Loucy (cell line): ENCODE measurements around the gene LAMP1.

Experiments used
- H2AFZ ChIP-seq: fragments of 200-600 bp; sonication (generic); 2 replicates; pipeline ENCODE4 v1.6.0; 2016; ENCODE audit warnings: antibody characterized with exemption, mild to moderate bottlenecking, low read length, moderate library complexity
- H3F3A ChIP-seq: fragments of 200-600 bp; 2 replicates; pipeline ENCODE4 v1.6.0; 2016; ENCODE audit warnings: antibody characterized with exemption, low read depth, mild to moderate bottlenecking
- H3K27me3 ChIP-seq: fragments of 200-600 bp; sonication (generic); 2 replicates; pipeline ENCODE4 v1.6.1; 2014; ENCODE audit warnings: low read length, mild to moderate bottlenecking; ENCODE audit not compliant: insufficient read depth, poor library complexity, severe bottlenecking
- H3K36me3 ChIP-seq: fragments of 200-600 bp; sonication (generic); 2 replicates; pipeline ENCODE4 v1.6.1; 2016; ENCODE audit warnings: low read length; ENCODE audit not compliant: insufficient read depth
- H3K4me1 ChIP-seq: fragments of 200-600 bp; sonication (generic); 2 replicates; pipeline ENCODE4 v1.5.1; 2014; ENCODE audit warnings: low read length, mild to moderate bottlenecking; ENCODE audit not compliant: insufficient read depth, poor library complexity, severe bottlenecking
- H3K4me2 ChIP-seq: fragments of 200-600 bp; sonication (generic); 2 replicates; pipeline ENCODE4 v1.6.0; 2014; ENCODE audit warnings: antibody characterized with exemption, low read length, low read depth, mild to moderate bottlenecking; ENCODE audit not compliant: poor library complexity, severe bottlenecking
- H3K4me3 ChIP-seq: fragments of 200-600 bp; sonication (generic); 2 replicates; pipeline ENCODE4 v1.5.1; 2014; ENCODE audit warnings: low read length, mild to moderate bottlenecking, mixed read lengths; ENCODE audit not compliant: poor library complexity, severe bottlenecking
- H3K79me2 ChIP-seq: fragments of 200-600 bp; sonication (generic); 2 replicates; pipeline ENCODE4 v1.6.1; 2014; ENCODE audit warnings: low read length; ENCODE audit not compliant: insufficient read depth
- H3K9ac ChIP-seq: fragments of 200-600 bp; sonication (generic); 2 replicates; pipeline ENCODE4 v1.6.0; 2014; ENCODE audit warnings: mild to moderate bottlenecking, low read depth, low read length, moderate library complexity; ENCODE audit not compliant: poor library complexity, severe bottlenecking
- H3K9me2 ChIP-seq: fragments of 200-600 bp; sonication (generic); replicated peaks from 2 replicates; pipeline ENCODE4 v1.6.1; 2016; ENCODE audit warnings: low read depth, low read length, mixed read lengths
- H3K9me3 ChIP-seq: fragments of 200-600 bp; sonication (generic); 2 replicates; pipeline ENCODE4 v1.6.1; 2014; ENCODE audit warnings: mild to moderate bottlenecking, antibody characterized with exemption, low read length, low read depth; ENCODE audit not compliant: insufficient read depth
- H4K20me1 ChIP-seq: fragments of 200-600 bp; sonication (generic); 2 replicates; pipeline ENCODE4 v1.6.0; 2014; ENCODE audit warnings: antibody characterized with exemption, low read length, mild to moderate bottlenecking; ENCODE audit not compliant: insufficient read depth, poor library complexity, severe bottlenecking
- EZH2phosphoT487 ChIP-seq: fragments of 200-600 bp; IDR thresholded peaks from 2 replicates; pipeline ENCODE4 v1.6.1; 2018; ENCODE audit warnings: antibody characterized with exemption, mild to moderate bottlenecking, moderate library complexity, borderline replicate concordance
- TF ChIP-seq, protein P1 (sequence below): fragments of 200-600 bp; sonication (generic); conservative IDR thresholded peaks from 2 replicates; pipeline ENCODE4 v1.5.1; 2014; ENCODE audit warnings: mild to moderate bottlenecking, antibody characterized with exemption, low read length

LAMP1 gene

GRCh38 chr13:113293686-113294085 is 3.4 kb upstream of the LAMP1 start:
- no peak overlapping the region for H3K4me2 ChIP-seq
- TF ChIP-seq EZH2phosphoT487: no peak
- TF ChIP-seq, protein P1, sequence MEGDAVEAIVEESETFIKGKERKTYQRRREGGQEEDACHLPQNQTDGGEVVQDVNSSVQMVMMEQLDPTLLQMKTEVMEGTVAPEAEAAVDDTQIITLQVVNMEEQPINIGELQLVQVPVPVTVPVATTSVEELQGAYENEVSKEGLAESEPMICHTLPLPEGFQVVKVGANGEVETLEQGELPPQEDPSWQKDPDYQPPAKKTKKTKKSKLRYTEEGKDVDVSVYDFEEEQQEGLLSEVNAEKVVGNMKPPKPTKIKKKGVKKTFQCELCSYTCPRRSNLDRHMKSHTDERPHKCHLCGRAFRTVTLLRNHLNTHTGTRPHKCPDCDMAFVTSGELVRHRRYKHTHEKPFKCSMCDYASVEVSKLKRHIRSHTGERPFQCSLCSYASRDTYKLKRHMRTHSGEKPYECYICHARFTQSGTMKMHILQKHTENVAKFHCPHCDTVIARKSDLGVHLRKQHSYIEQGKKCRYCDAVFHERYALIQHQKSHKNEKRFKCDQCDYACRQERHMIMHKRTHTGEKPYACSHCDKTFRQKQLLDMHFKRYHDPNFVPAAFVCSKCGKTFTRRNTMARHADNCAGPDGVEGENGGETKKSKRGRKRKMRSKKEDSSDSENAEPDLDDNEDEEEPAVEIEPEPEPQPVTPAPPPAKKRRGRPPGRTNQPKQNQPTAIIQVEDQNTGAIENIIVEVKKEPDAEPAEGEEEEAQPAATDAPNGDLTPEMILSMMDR: no peak
- peaks cover 10% of the 10 kb centered on the region for H4K20me1 ChIP-seq
- no peak overlapping the region for H2AFZ ChIP-seq
- H3K4me1 ChIP-seq: peaks cover 17% of the 10 kb centered on the region
- H3K4me3 ChIP-seq: no peak overlapping the region
- H3K9me3 ChIP-seq: no peaks in the 10 kb centered on the region
- H3K27me3 ChIP-seq: no peaks in the 10 kb centered on the region
- H3K79me2 ChIP-seq: peaks cover 22% of the 10 kb centered on the region
- H3F3A ChIP-seq: no peaks in the 10 kb centered on the region
- no peak overlapping the region for H3K9ac ChIP-seq
- H3K9me2 ChIP-seq: no peaks in the 10 kb centered on the region
- H3K36me3 ChIP-seq: no peaks in the 10 kb centered on the region

- Histone ChIP-seq H2AFZ (no peak overlapping the region), H3K4me1 (peaks cover 25% of the 10 kb centered on the region), H3K4me2 (peak overlapping the region; percentile 98), H3K9ac (peak overlapping the region; percentile 92), H3K9me3 (no peaks in the 10 kb centered on the region), H3K4me3 (peak overlapping the region; percentile 98), H3K27me3 (no peaks in the 10 kb centered on the region), H3K9me2 (no peaks in the 10 kb centered on the region), H3K79me2 (peaks cover 42% of the 10 kb centered on the region), H4K20me1 (peaks cover 10% of the 10 kb centered on the region), H3K36me3 (no peaks in the 10 kb centered on the region), H3F3A (no peaks in the 10 kb centered on the region)
- TF ChIP-seq EZH2phosphoT487: no peak
- TF ChIP-seq, protein P1: no peak
Observed at GRCh38 chr13:113295776-113296175, 1.3 kb upstream of the LAMP1 start.

DNA sequence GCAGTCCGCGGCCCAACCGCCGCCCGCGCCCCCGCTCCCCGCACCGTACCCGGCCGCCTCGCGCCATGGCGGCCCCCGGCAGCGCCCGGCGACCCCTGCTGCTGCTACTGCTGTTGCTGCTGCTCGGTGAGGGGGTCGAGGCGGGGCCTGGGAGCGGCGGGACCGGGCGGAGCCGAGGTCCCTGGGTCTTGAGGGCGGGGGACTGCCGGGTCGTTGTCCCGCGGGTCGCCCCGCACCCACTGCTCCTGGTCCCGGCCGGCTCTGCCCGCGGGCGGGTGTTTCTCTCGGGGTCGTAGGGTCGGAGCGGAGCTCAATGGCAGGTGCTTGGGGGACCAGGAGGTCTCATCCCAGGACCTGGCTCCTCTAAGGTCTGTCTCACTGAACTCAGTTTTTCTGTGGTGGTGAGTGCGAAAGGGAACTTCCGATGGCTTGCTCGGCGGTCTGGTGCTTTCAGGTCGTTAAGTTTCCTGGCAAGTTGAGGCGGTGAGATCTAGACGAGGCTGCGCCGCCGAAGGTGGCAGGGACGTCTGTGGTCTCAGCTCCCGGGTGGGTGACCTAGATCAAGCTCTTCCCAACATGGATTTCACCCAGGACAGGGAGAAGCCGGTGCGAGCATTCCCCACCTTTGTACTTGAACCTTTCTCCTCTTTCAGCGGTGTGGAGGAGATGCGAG is 467 bp downstream of the LAMP1 start:
- peak overlapping the region; percentile 78 for H3K4me2 ChIP-seq
- TF ChIP-seq, protein P1: no peak
- no peak for TF ChIP-seq EZH2phosphoT487
- H4K20me1 ChIP-seq: peaks cover 10% of the 10 kb centered on the region
- no peaks in the 10 kb centered on the region for H3F3A ChIP-seq
- H3K4me3 ChIP-seq: peak overlapping the region; percentile 98
- no peaks in the 10 kb centered on the region for H3K36me3 ChIP-seq
- no peaks in the 10 kb centered on the region for H3K9me3 ChIP-seq
- H2AFZ ChIP-seq: peak overlapping the region; percentile 60; the same call in 1 of the 2 replicates
- H3K79me2 ChIP-seq: peaks cover 55% of the 10 kb centered on the region
- peak overlapping the region; percentile 74 for H3K9ac ChIP-seq
- peaks cover 25% of the 10 kb centered on the region for H3K4me1 ChIP-seq
- no peaks in the 10 kb centered on the region for H3K27me3 ChIP-seq
- H3K9me2 ChIP-seq: no peaks in the 10 kb centered on the region
